IPS-15b (cell line): ENCODE data around the gene LMX1B.
A peak's percentile ranks its signal among the peaks of the same experiment; 100 is the strongest.

Source experiments
- H3K27me3 ChIP-seq: one replicate; pipeline ENCODE4 v1.6.1; 2013; ENCODE audit warnings: low read length; ENCODE audit not compliant: control insufficient read depth, insufficient read depth
- H3K36me3 ChIP-seq: one replicate; pipeline ENCODE4 v1.6.1; 2013; ENCODE audit warnings: low read length; ENCODE audit not compliant: control insufficient read depth, insufficient read depth
- H3K4me1 ChIP-seq: one replicate; pipeline ENCODE4 v1.6.1; 2013; ENCODE audit warnings: mild to moderate bottlenecking, low read length; ENCODE audit not compliant: control insufficient read depth, insufficient read depth
- H3K4me3 ChIP-seq: one replicate; pipeline ENCODE4 v1.5.1; 2013; ENCODE audit warnings: low read depth, low read length
- H3K9ac ChIP-seq: one replicate; pipeline ENCODE4 v1.6.1; 2013; ENCODE audit warnings: low read depth, mild to moderate bottlenecking, low read length
- H3K9me3 ChIP-seq: one replicate; pipeline ENCODE4 v1.6.1; 2013; ENCODE audit warnings: mild to moderate bottlenecking, low read length; ENCODE audit not compliant: control insufficient read depth, insufficient read depth

LMX1B gene

DNA sequence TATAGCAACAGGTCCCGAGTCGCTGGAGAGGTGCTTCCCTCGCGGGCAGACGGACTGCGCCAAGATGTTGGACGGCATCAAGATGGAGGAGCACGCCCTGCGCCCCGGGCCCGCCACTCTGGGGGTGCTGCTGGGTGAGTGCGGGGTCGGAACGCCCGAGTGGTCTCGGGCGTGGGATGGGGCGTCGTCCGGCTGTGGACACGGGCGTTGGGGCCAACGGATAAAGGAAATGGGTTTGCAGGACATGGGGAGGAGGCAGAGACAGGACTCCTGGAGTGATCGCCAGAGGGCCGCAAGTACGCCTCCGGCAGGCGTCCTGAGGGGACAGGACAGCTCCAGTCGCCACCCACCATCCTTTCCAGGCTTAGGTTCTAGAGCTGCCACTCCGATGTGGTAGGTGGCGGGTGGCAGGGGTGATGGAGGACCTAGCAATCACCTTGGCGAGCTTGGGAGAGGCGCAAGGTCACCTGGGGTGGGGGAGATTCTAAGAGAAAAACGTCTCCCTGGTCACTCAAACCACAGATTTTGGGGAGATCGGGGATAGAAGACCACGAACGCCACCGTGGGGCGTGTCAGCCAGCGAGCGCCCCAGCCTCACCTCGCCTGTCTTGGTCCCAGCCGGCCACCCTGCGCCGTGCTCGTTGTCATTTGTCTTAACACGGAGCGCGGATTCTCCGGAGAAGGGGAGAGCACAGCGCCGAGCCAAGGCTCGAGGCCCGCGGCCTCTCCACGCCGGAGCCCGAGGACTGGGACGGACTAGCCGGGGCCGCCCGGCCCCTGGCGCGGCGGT, 922 bp downstream of the LMX1B start:
- Histone ChIP-seq H3K27me3 (peaks cover 87% of the 10 kb centered on the region), H3K4me3 (peak overlapping the region; percentile 15), H3K9ac (no peak overlapping the region), H3K4me1 (peaks cover 12% of the 10 kb centered on the region), H3K9me3 (no peaks in the 10 kb centered on the region), H3K36me3 (no peaks in the 10 kb centered on the region)

DNA sequence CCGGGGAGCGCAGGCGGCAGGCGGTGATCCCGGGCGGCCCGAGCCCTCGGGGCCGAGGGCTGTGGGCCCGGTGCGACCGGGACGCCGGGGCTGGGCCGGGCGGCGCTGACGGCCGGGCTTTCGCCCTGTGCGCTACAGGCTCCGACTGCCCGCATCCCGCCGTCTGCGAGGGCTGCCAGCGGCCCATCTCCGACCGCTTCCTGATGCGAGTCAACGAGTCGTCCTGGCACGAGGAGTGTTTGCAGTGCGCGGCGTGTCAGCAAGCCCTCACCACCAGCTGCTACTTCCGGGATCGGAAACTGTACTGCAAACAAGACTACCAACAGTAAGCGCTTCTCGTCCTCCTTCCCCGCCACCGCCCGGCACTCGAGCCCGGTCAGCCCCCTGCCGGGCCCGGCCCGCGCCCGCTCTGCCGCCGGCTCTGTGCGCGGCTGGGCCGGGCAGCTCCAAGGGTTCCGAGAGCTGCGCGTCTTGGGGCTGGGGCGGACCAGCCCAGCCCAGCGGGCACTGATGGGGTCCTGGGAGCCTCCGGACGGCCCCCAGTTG, 1.6 kb downstream of the LMX1B start:
- no peak overlapping the region for H3K9ac ChIP-seq
- H3K4me3 ChIP-seq: peak overlapping the region; percentile 49
- no peaks in the 10 kb centered on the region for H3K9me3 ChIP-seq
- H3K27me3 ChIP-seq: peaks cover 87% of the 10 kb centered on the region
- H3K4me1 ChIP-seq: peaks cover 11% of the 10 kb centered on the region
- no peaks in the 10 kb centered on the region for H3K36me3 ChIP-seq

DNA sequence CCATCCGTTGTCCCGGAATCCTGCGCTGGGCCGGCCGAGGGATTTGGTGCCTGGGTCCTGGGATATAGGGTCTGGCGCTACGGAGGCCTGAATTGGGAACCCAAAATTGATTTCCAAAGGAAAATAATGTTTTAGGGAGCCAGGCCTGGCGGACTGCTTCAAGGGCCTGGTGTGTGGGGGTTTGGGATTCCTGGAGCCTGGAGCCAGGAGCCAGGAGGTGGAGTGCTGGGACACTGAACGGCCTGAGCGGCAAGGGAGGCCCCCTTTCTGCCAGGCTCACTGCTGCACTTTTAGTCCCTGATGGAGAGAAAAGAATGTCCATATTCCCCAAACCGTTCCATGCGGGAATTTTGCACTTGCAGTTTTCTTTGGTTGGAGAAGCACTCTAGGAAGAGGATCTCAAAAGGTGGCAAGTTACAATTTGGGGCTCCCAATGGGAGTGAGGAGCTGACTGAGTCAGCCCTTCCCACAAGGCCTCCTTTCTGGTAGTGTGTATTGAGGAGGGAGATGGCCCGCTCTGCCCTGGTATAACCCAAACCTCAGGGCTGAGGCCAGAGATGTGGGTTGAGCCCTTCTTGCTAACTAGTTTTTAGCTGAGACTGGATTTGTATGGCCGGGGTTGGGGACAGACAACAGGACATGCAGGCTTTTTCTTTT, 2.2 kb downstream of the LMX1B start:
- H3K9ac ChIP-seq: no peak overlapping the region
- no peaks in the 10 kb centered on the region for H3K36me3 ChIP-seq
- peak overlapping the region; percentile 49 for H3K4me3 ChIP-seq
- peaks cover 11% of the 10 kb centered on the region for H3K4me1 ChIP-seq
- peaks cover 87% of the 10 kb centered on the region for H3K27me3 ChIP-seq
- H3K9me3 ChIP-seq: no peaks in the 10 kb centered on the region

DNA sequence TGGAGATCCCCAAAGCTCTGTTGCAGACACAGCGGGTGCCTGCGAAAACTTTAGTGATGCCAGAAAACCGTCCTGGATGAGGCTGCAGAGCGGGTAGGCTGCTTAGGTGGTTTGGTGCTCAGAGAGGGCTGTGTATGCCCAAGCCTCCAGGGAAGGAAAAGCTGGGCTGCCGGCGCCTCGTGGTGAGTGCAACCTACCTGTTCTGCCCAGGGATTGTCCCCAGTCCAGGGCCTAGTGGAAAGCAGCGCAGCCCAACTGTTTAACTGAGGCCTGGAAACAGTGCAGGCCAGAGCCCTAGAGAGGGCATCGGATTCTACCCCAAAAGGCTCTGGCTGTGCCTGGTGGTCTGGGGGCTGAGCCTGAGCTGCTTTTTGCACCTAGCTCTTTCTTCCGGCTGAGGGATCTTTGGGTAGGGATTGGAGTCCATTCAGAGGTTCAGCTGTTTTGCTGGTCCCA, 2.8 kb downstream of the LMX1B start:
- H3K9ac ChIP-seq: no peak overlapping the region
- no peaks in the 10 kb centered on the region for H3K9me3 ChIP-seq
- peak overlapping the region; percentile 9 for H3K4me3 ChIP-seq
- H3K36me3 ChIP-seq: no peaks in the 10 kb centered on the region
- H3K27me3 ChIP-seq: peaks cover 87% of the 10 kb centered on the region
- H3K4me1 ChIP-seq: peaks cover 11% of the 10 kb centered on the region

DNA sequence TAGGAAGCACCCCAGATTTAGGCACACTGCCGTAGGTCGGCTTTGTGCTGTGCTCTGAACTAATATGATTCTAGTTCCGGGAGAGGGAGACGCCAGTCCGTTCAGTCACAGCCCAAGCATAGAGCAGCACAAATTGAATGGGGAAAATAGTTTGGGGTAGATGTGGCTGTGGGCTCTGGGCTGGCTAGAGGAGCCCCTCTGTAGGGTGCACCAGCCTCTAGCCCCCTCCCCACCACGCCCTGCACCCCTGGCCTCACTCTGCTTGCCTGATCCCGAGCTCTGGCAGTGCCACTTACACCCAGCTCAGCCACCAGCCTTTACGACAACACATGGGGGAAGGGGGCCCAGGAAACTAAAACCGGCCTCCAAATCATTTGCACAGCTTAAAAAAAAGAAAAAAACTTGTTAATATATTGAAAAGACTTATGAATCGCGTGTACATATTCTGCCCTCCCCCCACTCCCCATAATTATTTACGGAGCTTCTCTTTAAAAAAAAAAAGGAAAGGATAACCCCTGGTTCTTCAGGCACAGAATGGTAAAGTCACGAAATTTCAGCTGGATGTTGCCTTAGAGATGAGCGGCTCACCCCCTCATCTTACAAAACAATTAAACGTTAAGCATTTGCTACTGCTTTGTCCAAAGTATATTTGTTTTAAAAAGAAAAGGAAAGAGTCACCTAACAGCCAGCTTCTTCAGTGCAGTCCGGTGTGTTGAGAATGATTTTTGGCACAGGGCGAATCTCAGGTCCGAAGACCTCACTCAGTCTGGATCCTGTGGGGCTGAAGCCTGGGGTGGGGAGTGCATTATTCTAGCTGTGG, 3.5 kb downstream of the LMX1B start:
- peaks cover 11% of the 10 kb centered on the region for H3K4me1 ChIP-seq
- H3K27me3 ChIP-seq: peaks cover 88% of the 10 kb centered on the region
- H3K36me3 ChIP-seq: no peaks in the 10 kb centered on the region
- no peaks in the 10 kb centered on the region for H3K9me3 ChIP-seq
- peak overlapping the region; percentile 22 for H3K4me3 ChIP-seq
- no peak overlapping the region for H3K9ac ChIP-seq

DNA sequence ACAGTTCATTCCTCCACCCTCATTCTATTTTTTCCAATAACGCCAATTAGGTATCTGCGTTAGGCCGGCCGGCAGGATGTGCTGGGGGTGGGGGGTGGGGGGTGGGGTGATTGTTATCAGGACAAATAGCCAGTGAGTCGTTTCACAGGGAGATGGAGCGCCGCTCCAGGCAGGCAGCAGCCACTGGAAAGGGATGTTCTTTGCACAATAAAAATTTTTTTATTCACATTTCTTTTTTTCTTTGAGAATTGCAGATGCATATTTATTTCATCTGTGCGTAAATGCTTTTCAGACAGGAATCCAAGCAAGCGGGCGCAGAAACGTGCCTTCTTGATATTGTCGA, 4.1 kb downstream of the LMX1B start:
- H3K36me3 ChIP-seq: no peaks in the 10 kb centered on the region
- no peak overlapping the region for H3K9ac ChIP-seq
- no peaks in the 10 kb centered on the region for H3K9me3 ChIP-seq
- H3K4me1 ChIP-seq: peaks cover 11% of the 10 kb centered on the region
- peak overlapping the region; percentile 22 for H3K4me3 ChIP-seq
- peaks cover 90% of the 10 kb centered on the region for H3K27me3 ChIP-seq

DNA sequence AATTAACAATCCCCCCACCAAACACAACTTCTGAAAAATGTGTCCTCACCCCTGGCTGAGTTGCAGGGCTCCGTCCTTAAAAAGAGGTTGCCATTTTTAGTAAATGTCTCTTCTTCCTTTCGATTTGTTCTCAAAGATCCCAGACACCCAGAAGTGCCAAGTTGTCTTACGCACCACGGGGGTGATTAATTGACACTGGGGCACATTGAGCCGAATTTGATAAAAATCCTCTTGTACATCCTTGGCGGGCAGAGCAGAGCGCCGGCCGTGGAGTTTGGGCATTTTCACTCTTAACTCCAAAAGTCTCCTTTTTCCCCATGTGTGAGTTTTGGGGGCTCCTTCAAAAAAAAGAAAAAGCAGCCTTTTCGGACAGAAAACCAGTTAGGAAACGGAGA, 4.5 kb downstream of the LMX1B start:
- H3K4me1 ChIP-seq: peaks cover 15% of the 10 kb centered on the region
- H3K4me3 ChIP-seq: peak overlapping the region; percentile 35
- H3K27me3 ChIP-seq: peaks cover 90% of the 10 kb centered on the region
- no peak overlapping the region for H3K9ac ChIP-seq
- H3K9me3 ChIP-seq: no peaks in the 10 kb centered on the region
- H3K36me3 ChIP-seq: no peaks in the 10 kb centered on the region

DNA sequence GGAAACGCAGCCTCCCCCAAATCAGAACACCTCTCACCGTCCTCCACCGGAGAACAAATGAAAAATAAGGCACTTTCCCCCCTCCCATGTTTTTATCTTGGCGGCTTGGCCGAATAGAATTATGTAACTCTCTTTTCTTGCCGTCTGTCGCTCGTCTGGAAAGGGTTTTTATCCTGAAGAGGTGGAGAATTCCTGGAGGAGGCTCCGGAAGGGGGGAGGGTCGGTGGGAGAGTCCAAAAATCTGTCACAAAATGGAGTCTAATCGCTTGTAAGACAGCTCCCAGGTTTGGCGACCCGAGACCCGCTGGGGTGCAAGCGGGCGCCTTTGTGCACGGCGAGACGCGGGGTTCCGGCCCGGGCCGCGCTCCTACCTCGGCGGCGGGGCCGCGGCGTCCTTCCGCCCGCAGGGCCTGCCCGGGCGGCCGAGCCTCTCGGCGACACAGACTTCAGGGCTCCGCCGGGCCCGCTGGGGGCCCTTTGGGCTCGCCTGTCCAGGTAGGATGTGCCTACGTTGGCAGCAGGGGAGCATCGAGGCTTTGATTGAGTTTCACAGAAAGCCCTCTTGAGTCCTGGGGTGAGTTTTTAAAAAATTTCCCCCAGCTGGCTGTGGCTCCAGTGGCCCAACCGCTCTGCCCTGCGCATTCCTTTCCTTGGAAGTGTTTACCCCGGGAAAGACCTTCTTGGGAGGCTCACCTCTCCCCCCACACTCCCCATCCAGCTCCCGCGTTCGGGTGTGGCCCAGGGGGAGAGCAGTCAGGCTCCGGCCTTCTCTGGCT, 5.0 kb downstream of the LMX1B start:
- H3K9ac ChIP-seq: no peak overlapping the region
- H3K9me3 ChIP-seq: no peaks in the 10 kb centered on the region
- H3K4me1 ChIP-seq: peaks cover 17% of the 10 kb centered on the region
- H3K27me3 ChIP-seq: peaks cover 96% of the 10 kb centered on the region
- peak overlapping the region; percentile 35 for H3K4me3 ChIP-seq
- H3K36me3 ChIP-seq: no peaks in the 10 kb centered on the region

DNA sequence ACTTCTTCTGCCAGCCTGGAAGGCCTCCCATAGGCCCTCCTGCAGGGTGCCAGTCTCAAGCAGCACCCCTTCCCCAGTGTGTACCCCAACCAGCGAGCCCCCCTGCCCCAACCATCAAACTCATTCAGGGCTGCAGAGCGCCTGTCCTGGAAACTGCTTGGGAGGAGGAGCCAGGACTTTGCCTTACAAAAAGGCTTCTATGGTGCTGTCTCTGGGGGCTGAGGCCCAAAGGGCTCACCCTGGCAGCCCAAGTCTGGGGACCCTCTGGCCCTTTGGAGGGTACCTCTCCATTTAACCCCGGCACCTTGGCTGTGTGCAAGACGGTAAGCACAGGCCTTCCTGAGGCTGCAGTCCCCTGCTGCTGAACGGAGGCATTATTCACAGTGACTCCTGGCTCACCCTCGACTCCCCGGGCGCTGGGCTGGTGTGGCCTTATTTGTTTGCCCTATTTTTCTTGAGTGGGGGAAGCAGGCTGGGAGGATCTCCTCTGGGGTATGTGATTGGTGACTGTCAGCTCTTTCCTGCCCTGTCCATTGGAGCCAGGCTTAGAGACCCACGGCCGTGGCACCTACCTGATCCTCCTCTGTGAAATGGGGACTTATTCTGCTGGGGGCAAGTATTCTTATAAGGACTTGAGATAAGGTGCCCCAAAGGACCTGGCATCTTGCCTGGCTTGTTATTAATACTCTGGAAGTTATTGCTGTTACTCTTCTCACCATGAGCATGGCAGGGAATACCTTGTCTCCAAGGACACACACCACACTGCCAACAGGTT, 5.8 kb downstream of the LMX1B start:
- Histone ChIP-seq H3K4me3 (peak overlapping the region; percentile 35), H3K27me3 (peaks cover 100% of the 10 kb centered on the region), H3K9me3 (no peaks in the 10 kb centered on the region), H3K9ac (no peak overlapping the region), H3K36me3 (no peaks in the 10 kb centered on the region), H3K4me1 (peaks cover 17% of the 10 kb centered on the region)

DNA sequence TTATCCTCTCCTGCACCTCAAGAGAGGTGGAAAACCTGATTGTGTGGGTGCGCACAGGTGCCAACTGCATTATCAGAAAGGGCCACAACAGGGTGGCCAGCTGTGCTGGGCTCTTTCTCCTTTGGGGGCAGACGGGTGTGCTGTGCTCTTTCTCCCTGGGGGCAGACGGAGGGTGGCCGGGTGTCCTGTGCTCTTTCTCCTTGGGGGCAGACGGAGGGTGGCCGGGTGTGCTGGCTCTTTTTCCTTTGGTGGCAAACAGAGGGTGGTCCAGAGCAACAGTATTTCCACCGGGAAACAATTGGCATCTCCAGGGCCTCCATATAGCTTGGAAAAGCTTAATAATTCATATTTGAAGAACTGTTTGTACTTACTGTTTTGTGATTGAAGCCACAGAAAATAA, 6.8 kb downstream of the LMX1B start:
- peak overlapping the region; percentile 15 for H3K4me3 ChIP-seq
- peaks cover 100% of the 10 kb centered on the region for H3K27me3 ChIP-seq
- H3K9me3 ChIP-seq: no peaks in the 10 kb centered on the region
- peaks cover 17% of the 10 kb centered on the region for H3K4me1 ChIP-seq
- H3K36me3 ChIP-seq: no peaks in the 10 kb centered on the region
- H3K9ac ChIP-seq: no peak overlapping the region
